Activated CD4-positive, CD25-positive, alpha-beta regulatory T cell treated with anti-CD3 and anti-CD28 coated beads, Interleukin-2, amount 50 U/mL, for 24 hours (primary cell): ENCODE results near the gene PYY.
A peak's percentile ranks its signal among the peaks of the same experiment; 100 is the strongest.
"Not testable (repeated sequence)": the region's sequence is repeated elsewhere in the genome, so short reads cannot be mapped to it uniquely, and the experiment has no call there.

Experiments
- ATAC-seq, 2 donors: fragments of 150-1000 bp; cut with Tn5 transposase; one replicate each; pipeline ENCODE4 v1.10.0; 2021; ENCODE audit warnings: mild to moderate bottlenecking in 1 of 2, moderate library complexity in 1 of 2

PYY gene

DNA sequence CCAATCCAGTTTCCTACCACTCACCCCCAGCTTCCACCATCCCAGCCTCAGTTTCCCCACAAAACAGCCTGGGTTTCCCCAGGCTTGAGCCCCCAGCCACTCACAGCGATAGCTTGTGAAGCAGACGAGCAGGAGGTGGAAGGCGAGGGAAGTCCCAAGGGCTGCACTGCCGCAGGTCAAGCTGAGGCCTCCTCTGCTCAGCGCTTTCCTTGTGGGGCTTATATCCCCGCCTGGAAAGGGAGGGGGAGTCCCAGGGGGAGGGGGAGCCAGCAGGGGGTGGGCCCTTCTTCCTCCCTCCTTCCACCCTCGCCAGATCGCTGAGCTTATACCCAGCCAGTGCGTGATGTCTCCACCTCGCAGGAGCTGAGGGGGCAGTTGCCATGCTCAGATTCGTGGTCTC, at the start of gene PYY:
TSS of gene PYY (minus strand) at position 195 of the 400 bp plus-strand sequence. CDS start 457 bp downstream, outside the sequence.
- no peak for ATAC-seq

DNA sequence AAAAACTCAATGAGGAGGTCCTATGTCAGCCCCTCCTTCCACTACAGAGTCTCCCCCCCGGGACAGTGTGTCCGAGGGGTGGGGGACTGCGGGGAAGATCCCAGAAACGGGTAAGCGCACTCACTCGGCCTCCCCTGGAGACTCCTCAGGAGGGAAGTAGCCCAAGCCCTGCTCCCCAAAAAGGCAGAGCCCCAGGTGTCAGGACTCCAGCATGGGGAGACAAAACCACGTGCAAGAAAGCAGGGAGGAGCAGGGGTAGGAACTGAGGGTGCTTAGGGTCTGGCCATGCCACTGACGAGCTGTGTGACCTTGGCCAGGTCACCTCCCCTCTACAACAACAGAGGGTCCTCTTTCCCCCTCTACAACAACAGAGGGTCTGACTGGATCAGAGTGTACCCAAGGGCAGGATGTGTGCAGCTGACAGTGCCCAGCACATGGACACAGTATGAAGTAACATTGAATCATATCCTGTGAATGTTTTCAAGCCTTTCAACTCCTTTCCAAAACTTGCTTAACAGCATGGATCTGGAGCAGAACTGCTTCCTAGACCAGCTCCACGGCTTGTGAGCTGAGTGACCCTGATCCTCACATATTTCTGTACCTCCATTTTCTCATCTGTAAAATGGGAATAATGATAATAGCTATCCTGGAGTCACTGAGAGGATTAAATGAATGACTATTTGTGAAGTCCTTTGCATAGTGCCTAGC, 48.6 kb upstream of the PYY start:
- ATAC-seq = no peak

GRCh38 chr17:44001461-44001920, 47.8 kb upstream of the PYY start:
- no peak for ATAC-seq

GRCh38 chr17:44000871-44001460, 47.2 kb upstream of the PYY start:
- no peak for ATAC-seq

- no peak for ATAC-seq
Observed at GRCh38 chr17:44000141-44000860, 46.6 kb upstream of the PYY start.

GRCh38 chr17:43999024-43999423, 45.3 kb upstream of the PYY start:
- ATAC-seq = no peak

DNA sequence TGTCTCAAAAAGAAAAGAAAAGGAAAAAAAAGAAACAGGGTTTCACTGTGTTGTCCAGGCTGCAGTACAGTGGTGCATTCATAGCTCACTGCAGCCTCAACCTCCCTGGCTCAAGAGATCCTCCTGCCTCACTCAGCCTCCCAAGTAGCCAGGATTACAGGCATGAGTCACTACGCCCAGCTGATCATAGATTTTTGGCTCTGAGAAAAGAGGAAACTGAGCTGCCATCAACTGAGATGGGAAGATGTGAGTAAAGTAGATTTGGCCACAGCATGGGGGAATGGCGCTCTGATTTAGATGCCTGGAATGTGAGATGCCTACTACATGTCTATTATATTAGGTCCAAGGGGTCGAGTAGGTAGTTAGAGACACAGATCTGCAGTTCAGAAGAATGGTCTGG, 44.8 kb upstream of the PYY start:
- ATAC-seq = no peak

- ATAC-seq = not testable (repeated sequence)
Observed at GRCh38 chr17:43997180-43997579, 43.4 kb upstream of the PYY start.

GRCh38 chr17:43995150-43995471, 41.4 kb upstream of the PYY start:
- no peak for ATAC-seq

DNA sequence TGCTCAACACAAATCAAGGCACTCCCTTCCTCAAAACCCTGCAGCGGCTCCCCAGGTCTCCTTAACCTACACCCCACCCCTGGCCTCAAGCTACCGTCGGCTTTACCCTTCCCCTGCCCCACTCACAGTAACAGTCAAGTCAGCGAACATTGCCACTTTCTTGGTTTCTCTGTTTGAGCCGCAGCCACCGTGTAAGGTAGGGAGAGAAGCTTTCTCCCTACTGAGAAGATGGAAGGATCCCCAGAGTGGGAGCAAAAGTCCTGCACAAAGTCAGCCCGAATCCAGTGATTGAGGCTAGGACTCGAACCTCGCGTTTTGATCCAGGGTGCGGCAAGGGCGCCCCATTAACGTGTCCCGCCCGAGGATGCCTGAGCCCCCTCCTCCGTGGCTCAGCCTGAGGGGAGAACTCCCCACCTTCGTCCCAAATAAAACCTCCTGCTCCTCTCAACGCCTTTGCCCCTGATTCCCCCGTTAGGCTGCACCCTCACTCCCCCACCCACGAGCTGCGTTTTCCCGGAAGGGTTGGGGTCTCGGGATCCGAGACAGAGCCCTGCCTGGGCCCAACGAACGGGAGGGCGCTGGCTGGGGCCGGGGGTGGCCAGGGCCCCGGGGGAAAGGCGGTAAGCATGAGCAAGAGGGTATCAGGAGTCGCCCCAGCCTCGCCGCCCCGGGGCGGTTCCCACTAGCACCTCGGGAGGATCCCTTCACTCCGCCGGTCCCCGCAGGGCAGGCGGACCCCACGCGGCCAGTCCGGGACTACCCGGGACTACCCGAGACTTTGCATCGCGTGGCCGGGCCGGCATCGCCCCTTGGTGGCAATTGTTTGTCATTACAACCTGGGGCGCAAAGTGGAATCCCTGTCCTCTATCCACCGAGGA, 40.8 kb upstream of the PYY start:
- peak; percentile 78 to 84 for ATAC-seq

DNA sequence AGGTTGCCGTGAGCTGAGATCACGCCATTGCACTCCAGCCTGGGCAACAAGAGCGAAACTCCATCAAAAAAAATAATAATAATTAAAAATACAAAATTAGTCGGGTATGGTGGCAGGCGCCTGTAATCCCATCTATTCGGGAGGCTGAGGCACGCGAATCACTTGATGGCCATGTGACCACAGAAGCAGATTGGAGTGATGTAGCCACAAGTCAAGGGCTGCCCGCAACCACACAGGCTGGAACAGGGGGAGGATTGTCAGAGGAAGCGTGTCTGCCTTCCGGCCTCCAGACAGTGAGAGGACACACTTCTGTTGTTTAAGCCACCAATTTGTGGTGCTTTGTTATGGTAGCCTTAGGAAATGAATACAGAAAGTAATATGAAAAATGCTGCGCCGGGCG, 38.9 kb upstream of the PYY start:
- ATAC-seq = no peak

DNA sequence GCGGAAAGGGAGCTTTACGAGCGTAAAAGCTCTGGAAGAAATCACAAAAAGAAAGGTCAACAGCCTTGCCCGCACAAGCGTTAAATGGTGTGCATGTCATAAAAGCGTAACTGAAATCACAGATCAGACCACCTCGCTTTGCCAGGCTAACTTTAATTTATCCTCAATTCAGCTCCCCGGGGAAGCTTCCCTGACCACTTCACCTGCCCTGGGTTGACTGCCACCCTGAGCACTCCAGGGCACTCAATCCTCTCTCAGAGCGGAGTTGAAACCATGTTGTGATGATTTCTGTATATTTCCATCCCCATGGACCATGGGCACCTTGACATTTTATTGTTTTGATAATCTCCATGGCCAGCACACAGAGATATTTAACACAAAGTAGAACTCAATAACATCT, 34.6 kb upstream of the PYY start:
- ATAC-seq = no peak

GRCh38 chr17:43987131-43988021, 33.6 kb upstream of the PYY start:
- no peak for ATAC-seq

DNA sequence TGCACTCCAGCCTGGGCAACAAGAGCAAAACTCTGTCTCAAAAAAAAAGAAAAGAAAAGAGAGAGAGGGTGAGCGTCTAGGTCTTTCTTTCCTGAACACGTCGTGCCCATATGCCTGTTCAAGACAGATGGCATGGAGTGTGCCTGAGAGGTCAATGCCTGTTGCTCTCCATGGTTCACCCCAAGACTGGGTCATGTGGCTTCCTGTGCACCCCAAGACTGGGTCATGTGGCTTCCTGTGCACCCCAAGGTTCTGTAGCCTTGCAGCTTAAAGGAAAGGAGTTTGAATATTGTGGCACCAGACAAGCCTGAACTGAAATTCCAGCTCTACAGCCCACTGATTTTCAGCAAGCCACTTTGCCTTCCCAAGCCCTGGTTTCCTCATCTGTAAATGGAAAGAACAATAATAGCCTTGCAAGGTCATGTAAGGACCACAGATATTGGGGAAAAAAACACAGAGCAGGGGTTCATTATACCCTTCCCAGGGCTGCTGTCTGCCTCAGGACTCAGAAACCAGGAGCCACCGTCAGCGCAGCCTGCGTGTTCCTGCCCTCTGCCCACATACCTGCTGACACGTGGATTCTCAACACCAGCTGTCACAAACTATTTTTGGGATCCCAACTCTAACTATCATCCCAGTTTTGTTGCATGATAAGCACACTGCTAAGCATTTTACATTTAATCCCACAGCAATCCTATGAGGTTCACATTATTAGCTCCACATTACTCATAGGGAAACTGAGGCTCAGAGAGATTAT, 32.7 kb upstream of the PYY start:
- ATAC-seq = no peak

DNA sequence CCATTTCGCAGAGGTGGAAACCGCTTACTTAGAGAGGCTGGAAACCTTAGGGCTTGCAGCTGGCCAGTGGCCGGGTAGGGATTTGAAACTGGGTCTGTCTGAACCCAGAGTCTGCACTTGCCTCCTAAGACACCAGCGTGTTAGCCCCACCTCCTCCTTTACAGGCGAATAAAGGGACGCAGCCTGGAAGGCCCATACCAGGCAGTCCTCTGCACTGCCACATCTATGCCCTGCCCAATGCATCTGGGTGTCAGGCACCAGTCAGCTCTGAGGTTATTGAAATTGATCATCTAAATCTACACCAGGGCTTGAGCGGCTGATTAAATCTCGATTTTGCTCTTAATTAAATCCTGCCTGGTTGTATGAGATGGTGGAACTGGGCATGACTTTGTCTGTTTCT, 30.8 kb upstream of the PYY start:
- no peak for ATAC-seq

DNA sequence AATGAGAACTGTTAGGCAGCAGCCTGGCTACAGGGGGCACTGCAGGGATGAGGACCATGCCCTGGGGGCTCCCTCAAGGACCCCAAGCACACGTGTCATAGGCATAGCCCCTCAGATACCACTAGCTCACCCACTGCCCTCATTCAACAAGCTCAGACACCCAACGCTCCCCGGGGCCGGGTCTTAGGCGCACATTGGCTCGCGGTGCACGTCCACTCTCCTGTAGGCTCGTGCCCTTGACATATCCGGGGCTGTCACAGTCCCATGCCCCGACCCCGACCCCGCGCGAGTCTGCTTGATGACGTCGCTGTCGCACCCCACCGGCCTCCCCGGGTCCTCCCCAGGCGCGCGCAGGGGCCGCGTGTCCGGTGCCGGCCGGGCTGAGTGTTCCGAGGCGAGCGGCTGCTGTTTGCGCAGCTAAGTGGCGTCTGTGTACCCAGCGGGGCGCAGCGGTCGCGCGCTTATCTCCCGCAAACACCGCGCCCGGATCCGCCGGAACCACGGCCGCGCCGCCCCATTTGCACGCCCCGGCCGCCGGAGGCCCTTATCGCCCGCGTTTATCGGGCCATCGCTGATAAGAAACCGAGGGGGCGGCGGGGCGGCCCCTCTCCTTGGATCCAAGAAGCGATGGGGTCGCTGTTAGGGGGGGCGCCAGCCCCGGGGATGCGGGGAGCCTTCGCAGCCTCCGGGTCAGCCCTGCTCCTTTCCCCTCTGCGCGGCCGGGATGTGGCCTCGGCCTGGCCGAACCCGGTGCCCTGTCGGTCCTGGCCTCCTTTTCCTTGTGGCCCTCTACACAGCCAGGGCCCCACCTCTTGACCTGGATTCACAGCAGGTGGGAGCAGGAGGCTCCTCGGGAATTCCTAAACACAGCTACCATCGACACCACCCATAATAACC, 30.0 kb upstream of the PYY start:
- peak in 1 of 2 donors; percentile 20 for ATAC-seq

- ATAC-seq = no peak
Observed at GRCh38 chr17:43983196-43983514, 29.4 kb upstream of the PYY start.

GRCh38 chr17:43982171-43982570, 28.4 kb upstream of the PYY start:
- no peak for ATAC-seq

DNA sequence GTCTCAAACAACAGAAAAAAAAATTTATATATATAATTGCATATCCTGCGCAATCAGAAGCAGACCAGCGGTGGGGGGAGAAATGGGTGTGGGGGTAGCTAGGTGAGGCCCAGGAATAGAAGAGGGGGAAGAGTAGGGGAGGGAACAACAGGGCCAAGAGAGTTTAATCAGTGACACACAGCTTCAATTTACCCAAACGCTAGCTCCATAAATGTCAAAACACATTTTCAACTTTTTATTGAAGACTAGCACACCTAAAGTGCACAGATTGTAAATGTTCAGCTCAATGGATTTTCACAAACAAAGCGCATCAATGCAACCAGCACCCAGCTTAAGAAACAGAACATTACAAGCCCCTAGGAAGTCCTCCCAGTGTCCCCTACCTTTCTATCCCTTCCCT, 25.9 kb upstream of the PYY start:
- no peak for ATAC-seq

GRCh38 chr17:43979011-43979410, 25.3 kb upstream of the PYY start:
- ATAC-seq = no peak
